Activated CD4-positive, alpha-beta T cell treated with anti-CD3 and anti-CD28 coated beads, Interleukin-2, Interleukin-6, amounts not matched to agents 100 ng/mL and 50 ng/mL, durations not matched to agents 16 hours and 8 hours (primary cell): ENCODE data around the gene CENPH.
"Not testable (repeated sequence)": the region's sequence is repeated elsewhere in the genome, so short reads cannot be mapped to it uniquely, and the experiment has no call there.

ENCODE experiments used
- DNase-seq: peaks from one replicate; pipeline ENCODE4 v3.0.0-alpha.2; 2020

CENPH gene

GRCh38 chr5:69189162-69190086 is at the start of gene CENPH:
Gene CENPH (plus strand): TSS chr5:69189583. CDS start chr5:69189635, 52 bp downstream.
- DNase-seq: peak; percentile 96

- DNase-seq: not testable (repeated sequence)
Measured at GRCh38 chr5:69140239-69140638, 49.1 kb upstream of the CENPH start.

GRCh38 chr5:69140827-69141226 is 48.6 kb upstream of the CENPH start:
- no peak for DNase-seq

- DNase-seq: not testable (repeated sequence)
Measured at GRCh38 chr5:69148576-69148975, 40.8 kb upstream of the CENPH start.

- no peak for DNase-seq
Measured at GRCh38 chr5:69148981-69149675, 40.3 kb upstream of the CENPH start.

- no peak for DNase-seq
Measured at GRCh38 chr5:69149676-69150010, 39.7 kb upstream of the CENPH start.

GRCh38 chr5:69152731-69153130 is 36.7 kb upstream of the CENPH start:
- DNase-seq: no peak

- no peak for DNase-seq
Measured at GRCh38 chr5:69156456-69156855, 32.9 kb upstream of the CENPH start.

GRCh38 chr5:69158039-69158438 is 31.3 kb upstream of the CENPH start:
- no peak for DNase-seq

- DNase-seq: no peak
Measured at GRCh38 chr5:69160651-69161050, 28.7 kb upstream of the CENPH start.

GRCh38 chr5:69166686-69167492 is 22.5 kb upstream of the CENPH start, which contains the start of gene CCNB1:
Gene CCNB1 (plus strand): TSS chr5:69167150. CDS start chr5:69167263, 113 bp downstream.
- DNase-seq: peak; percentile 99

- peak; percentile 23 for DNase-seq
Measured at GRCh38 chr5:69167493-69167855, 21.9 kb upstream of the CENPH start.

GRCh38 chr5:69167929-69168328 is 21.5 kb upstream of the CENPH start:
- DNase-seq: no peak

- DNase-seq: no peak
Measured at GRCh38 chr5:69170495-69170894, 18.9 kb upstream of the CENPH start.

GRCh38 chr5:69170969-69171368 is 18.4 kb upstream of the CENPH start:
- no peak for DNase-seq

GRCh38 chr5:69181659-69182293 is 7.6 kb upstream of the CENPH start:
- not testable (repeated sequence) for DNase-seq

GRCh38 chr5:69184621-69185020 is 4.8 kb upstream of the CENPH start:
- DNase-seq: no peak

- no peak for DNase-seq
Measured at GRCh38 chr5:69187342-69187741, 2.0 kb upstream of the CENPH start.

- no peak for DNase-seq
Measured at GRCh38 chr5:69188811-69189161, 597 bp upstream of the CENPH start.

GRCh38 chr5:69202497-69202896 is 13.1 kb downstream of the CENPH start:
- no peak for DNase-seq

- DNase-seq: no peak
Measured at GRCh38 chr5:69206528-69207190, 17.3 kb downstream of the CENPH start.

- no peak for DNase-seq
Measured at GRCh38 chr5:69209602-69210001, 20.2 kb downstream of the CENPH start.
